ENCODE data around the gene PGF.
A peak's percentile ranks its signal among the peaks of the same experiment; 100 is the strongest.

Gene PGF

DNA sequence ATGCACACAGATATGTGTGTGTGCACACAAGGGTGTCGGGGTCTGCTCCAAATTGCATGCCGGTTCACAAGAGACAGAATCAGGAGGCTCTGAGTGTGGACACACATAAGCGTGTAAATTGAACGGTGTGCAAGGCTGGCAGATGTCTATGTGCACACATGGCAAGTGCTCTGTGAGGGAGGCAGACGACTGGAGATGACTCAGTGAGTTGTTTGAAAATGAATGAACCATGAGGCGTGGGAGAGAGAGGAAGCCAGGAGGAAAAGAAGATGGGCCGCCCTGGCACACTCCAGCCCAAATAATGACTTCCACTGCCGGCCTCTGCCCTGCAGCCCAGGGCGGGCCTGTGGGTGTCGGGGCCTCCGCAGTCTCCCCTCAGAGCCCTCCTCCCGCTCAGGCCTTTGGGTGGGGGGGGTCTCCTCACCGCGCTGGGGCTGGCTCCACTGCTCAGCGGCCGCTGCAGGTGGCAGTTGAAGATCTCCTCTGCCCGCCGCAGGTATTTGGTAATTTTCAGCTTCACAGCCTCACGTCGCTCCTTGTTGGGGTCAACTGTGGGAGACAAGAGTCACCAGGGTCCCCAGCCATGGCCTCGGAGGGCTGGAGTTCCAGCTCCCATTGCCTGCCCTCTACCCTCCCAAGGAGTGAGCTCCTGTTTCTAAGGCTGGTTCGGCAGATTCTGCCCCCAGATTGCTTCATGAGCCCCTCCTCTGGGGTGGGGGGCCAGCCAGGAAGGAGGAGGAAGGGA, 35.8 kb downstream of the PGF start:
- DNase-seq (ENCODE audit: low read depth), result no peak

DNA sequence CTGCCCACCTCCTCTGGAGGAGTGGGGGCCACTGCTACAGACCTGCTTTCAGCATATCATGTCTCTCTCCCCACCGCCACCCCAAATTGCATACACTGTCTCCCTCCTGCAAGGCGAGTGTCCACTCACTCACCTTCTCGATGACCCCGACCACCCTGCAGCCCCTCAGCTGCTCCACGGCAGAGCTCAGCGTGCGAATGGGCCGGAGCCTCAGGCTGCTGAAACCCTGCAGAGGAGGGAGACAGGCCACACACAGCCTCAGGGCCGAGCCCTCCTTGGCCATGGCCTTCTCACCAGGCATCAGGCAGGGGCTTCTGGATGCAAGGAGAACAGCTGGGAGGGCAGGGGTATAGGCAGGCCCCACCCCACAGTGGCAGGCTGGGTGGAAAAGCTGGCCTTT, 37.0 kb downstream of the PGF start:
- no peak for DNase-seq (ENCODE audit: low read depth)

DNA sequence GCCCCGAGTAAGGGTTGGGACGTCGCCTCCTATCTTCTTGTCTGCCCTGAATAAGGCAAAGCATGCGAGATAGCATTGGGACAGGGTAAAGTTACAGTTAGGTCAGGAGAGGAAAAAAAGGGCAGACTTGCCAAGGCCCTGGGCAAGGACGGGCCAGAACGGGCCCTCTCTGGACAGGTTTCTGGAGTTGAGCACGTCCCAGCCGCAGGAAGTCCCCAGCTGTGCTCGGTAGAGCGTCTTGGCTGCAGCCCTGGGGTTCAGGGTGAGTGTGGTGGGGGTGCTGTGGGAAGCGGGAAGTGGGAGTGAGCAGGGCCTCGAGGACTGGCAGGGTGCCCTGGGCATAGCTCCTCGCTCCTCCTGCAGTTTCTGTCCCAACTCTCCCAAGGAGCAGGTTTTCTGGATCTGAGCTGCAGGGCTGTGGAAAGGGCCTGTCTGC, 37.7 kb downstream of the PGF start:
- DNase-seq (ENCODE audit: low read depth), result no peak

DNA sequence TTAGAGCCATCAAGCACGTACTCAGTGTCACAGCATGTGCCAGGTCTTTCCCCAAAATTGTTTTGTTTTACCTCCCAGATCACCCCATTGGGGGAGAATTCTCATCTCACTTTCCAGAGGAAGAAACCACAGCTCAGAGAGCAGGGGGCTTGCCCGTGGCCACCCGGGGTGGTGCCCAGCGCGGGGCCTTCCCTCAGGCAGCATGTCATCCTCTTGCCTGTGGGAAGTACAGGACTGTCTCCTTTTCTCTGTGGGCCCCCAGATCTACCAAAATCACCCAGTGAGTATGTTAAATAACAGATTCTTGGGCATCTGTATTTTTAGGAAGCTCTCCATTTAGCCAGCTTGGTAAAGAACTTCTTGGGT, 38.2 kb downstream of the PGF start:
- no peak for DNase-seq (ENCODE audit: low read depth)

DNA sequence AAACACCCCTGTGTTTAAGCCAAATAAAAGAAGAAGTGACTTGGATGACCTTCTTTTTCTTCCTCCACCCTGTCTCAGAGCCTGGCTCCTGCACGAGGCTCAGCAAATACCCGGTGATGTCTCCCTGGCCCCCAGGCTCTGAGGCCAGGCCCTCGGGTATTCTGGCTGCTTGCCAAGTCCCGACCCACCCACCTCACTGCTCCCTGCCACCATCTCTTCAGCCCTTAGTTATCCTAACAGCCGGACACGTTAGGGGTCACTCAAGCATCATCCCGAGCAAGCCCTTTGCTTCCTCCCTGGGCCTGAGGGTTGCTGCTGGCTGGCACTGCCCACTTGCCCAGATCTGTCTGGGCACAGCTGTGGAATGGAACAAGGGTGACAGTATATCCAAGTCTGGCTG, 39.6 kb downstream of the PGF start:
- no peak for DNase-seq (ENCODE audit: low read depth)

- DNase-seq (ENCODE audit: low read depth), result no peak
These were observed 40.0 kb downstream of the PGF start for GRCh38 chr14:74915426-74915825.

DNA sequence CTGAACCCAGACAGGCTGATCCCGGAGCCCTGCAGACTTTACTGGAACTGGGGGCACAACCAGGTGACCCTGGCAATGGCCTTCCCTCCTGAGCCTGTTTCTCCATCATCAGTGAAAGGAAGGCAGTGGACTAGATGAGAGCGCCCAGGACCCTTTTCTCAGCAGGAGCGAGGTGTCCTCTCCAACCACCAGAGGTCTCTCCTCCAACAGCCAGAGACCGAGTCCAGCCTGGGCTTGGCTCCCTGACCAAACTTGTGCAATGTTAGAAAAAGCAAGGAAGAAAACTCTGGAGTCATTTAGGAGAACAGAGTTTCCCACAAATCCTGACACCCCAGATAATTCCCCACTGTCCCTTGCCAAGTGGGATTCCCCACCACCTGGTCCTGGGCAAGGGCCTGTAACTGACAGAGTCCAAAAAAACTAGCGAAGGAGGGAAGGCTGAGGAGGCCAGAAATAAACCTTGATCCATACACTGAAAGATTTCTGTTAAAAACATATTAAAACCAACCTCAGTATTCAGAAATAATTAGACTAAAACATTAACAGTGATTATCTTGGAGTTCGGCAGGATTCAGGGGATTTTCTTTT, 41.3 kb downstream of the PGF start:
- DNase-seq (ENCODE audit: low read depth), result no peak

DNA sequence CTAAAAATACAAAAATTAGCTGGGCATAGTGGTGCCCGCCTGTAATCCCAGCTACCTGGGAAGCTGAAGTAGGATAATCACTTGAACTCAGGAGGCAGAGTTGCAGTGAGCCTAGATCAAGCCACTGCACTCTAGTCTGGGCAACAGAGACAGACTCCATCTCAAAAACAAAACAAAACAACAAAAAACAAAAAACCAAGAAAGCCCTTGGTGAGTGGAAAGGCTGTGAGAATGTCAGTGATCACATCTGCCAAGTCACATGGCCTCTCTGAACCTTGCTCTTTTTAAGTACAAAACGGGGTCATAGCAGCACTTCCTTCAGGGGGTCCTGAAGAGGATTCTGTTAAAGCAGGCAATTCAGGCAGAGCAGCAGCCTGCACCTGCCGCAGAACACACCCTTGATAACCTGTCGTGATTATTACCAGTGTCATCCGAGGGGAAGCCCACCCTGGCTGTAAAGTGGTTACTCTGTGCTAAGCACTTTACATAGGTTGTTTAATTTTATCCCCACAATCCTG, 41.9 kb downstream of the PGF start:
- no peak for DNase-seq (ENCODE audit: low read depth)

DNA sequence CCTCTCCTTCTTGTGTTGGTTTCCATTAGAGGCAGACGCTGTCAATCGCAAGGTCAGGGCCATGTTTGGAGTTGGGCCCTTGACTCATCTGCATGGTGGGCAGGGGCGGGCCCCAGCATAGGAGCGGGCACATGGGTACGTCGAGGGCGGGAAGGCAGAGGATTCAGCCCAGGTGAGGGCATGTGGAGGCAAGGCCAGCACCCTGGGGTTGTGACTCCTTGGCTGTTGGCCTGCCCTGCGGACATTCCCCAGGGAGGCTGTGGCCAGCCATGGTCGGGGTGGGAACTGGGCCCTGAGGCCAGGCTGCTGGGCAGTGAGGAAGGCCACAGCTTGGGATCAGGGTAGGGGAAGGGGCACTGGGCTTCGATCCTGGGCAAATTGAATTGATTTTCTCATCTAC, 42.6 kb downstream of the PGF start:
- DNase-seq (ENCODE audit: low read depth), result no peak

DNA sequence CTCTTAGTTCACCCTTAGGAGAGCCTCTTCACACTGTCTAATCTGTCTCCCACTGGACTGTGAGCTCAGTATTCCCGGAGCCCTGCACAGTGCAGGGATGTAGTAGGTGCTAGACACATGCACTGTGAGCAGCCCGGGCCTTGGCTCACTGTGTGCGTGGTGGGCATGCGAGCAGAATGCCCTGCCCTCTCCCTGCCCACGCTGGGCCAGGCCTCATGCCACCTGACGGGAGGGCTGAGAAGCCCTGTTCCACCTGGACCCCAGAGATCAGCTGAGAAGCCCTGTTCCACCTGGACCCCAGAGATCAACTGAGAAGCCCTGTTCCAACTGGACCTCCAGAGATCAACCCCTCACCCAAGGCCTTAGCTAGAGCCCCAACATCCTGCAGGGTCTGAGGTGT, 43.3 kb downstream of the PGF start:
- DNase-seq (ENCODE audit: low read depth), result no peak

DNA sequence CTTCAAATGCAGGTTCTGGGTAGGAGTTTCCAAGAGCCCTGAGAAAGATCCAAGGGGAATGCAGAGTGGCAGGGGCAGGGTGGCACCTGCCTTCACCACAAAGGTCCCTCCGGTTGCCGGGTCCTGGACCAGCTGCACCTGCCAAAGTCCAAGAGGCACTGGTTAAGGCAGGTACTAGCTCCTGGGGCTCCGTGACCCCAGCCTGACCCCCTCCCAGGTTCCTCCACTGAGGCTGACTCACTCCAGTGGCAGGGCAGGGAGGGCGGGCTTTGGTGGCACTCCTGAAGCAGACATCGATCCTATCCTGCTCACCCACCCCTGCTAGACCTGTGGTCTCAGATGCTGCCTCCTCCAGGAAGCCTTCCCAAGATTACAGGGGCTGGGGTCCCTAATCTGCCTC, 43.7 kb downstream of the PGF start:
- no peak for DNase-seq (ENCODE audit: low read depth)

DNA sequence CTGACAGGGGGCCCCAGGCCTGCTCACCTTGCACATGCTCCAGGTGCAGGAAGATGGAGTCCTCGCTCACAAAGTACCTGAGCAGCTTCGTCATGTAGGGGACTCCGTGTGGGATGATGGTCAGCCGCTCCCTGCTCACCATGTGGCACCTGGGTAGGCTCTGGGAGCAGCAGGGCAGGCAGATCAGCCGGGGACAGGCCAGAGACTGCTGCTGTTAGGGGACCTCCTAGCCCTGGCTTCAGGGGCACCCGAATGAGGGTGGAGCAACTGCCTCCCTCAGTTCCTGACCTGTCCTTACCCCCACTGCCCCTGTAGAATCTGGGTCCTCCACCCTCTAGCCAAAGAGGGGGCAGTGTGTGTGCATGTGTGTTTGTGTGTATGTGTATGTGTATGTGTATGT, 44.2 kb downstream of the PGF start:
- no peak for DNase-seq (ENCODE audit: low read depth)

GRCh38 chr14:74910556-74910955, 44.8 kb downstream of the PGF start:
- DNase-seq (ENCODE audit: low read depth), result no peak

- no peak for DNase-seq (ENCODE audit: low read depth)
These were observed 45.5 kb downstream of the PGF start for GRCh38 chr14:74909911-74910310.

GRCh38 chr14:74909501-74909900, 45.9 kb downstream of the PGF start:
- no peak for DNase-seq (ENCODE audit: low read depth)

- DNase-seq (ENCODE audit: low read depth), result no peak
These were observed 46.5 kb downstream of the PGF start for GRCh38 chr14:74908861-74909341.

- DNase-seq (ENCODE audit: low read depth), result no peak
These were observed 47.7 kb downstream of the PGF start for GRCh38 chr14:74907744-74908143.

DNA sequence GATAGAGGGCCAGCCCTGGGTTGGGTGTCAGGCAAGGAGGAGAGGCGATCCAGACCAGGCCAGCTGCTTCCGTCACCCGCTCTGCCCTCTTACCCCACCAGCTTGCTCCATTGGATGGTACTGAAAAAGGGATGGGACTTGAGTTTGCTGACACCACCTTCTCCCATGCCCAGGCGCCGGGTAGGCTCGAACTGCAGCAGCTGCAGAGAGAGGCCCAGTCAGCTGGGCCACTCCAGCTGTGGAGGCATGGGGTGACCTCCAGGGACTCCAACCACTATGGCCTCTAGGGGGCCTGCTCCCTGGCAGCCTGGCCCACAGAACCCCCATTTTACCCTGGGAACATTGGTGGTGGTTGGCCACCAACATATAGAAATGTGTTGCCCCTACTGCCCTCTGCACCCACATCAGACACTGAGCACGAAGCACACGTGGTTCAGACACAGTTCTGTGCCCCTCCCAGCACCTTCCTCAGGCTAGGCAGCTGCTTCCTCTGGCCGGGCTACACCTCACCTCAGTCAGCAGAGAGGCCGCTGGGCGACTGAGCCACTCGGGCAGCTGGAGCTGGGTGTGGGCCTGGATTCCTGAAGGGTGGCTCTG, 48.4 kb downstream of the PGF start:
- DNase-seq (ENCODE audit: low read depth), result no peak

- peak; percentile 78 for DNase-seq (ENCODE audit: low read depth)
These were observed 49.7 kb downstream of the PGF start for GRCh38 chr14:74905595-74906142.

DNA sequence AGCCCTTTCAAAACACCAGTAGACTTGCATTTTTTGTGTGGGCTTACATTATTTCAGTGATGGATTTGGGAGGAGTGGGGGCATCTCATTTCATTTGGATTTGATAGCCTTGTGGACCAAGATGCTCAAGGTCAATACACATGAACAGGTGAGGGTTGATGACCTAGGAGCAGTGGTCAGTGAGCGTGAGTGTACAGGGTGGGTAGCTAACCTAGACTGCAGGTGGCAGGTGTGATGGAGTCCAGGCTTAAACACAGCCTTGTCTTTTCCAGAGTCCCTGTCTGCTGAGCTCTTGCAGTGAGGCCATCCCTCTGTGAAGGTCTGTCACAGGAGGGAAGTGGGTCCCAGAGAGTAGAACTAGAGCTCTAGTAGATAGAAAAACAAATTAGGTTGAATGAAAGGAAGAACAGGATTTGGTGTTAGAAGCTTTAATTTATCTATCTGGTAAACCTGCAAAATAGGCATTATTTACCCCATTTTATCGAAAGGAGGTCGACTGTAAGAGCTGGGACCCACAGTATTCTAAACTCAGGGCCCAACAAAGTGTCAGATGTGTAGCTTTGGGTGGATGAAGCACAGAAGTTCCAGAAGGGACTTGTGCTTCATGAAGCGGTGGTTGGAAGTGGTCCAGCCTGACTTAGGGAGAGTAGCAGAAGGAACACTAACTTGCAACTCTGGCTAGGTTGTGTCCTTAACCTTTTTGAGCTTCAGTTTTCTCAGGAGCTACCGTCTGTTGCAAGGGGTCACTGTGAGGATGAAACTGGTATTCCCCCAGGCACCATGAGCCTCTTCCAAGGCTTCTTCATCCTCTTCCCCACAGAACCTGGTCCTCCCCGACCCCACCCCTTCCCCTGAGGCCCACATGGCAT, 50.5 kb downstream of the PGF start:
- DNase-seq (ENCODE audit: low read depth), result no peak

DNA sequence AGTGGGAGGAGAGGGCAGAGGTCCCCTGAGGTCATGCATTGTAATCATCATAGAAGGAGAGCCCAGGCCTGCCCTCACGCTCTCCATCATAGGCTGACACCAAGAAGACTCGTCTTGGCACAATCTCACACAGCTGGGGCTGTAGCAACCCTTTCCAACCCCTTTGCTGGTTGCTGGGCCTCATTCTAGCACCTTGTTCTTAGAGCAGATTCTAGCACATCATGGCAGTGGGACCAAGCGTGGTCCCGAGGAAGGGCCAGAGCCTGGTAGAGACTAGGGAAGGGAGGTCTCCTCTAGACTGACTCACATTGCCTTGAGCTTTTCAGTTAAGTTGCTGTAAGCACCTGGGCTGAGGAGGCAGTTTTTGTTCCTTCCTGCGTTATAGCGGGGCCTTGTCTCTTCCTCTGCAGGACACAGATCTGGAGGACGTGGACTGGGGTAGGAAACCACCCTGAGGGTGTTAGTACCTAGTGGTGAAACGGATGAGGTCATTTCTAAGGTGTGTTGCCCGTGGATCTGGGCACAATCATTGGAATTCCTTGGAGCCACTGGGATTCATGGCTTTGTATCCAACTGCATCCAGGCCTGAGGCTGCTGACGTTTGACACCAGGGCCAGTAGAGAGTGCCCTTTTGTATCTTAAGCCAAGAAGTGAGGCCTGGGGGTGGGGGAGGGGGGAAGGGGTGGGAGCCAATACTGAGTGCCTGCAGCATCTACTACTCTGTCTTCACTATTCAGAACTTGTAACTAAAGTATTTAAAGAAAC, 52.3 kb downstream of the PGF start:
- no peak for DNase-seq (ENCODE audit: low read depth)
